Suprapubic skin (tissue), 4 donors: ENCODE measurements around the gene NRG3. TPM values are rescaled to one million over a fixed set of nuclear protein-coding genes. Genes with fewer than 3 reads are reported as not detected.
"Not testable (repeated sequence)": the region's sequence is repeated elsewhere in the genome, so short reads cannot be mapped to it uniquely, and the experiment has no call there.

ENCODE experiments used
- DNase-seq, 2 donors: peaks; one replicate each; pipeline ENCODE4 v3.0.0-alpha.2; 2019; ENCODE audit warnings: low spot score in 2 of 2
- H3K27ac ChIP-seq: fragments of 200-600 bp; sonication (generic); one replicate; pipeline ENCODE4 v1.5.1; 2019
- H3K27me3 ChIP-seq: fragments of 200-600 bp; sonication (generic); one replicate; pipeline ENCODE4 v1.5.1; 2019
- H3K36me3 ChIP-seq: fragments of 200-600 bp; sonication (generic); one replicate; pipeline ENCODE4 v1.5.1; 2019
- H3K4me1 ChIP-seq: fragments of 200-600 bp; sonication (generic); one replicate; pipeline ENCODE4 v1.5.1; 2019
- H3K4me3 ChIP-seq: fragments of 200-600 bp; sonication (generic); one replicate; pipeline ENCODE4 v1.5.1; 2019; ENCODE audit warnings: mild to moderate bottlenecking
- H3K9me3 ChIP-seq: fragments of 200-600 bp; sonication (generic); one replicate; pipeline ENCODE4 v1.5.1; 2019
- CTCF ChIP-seq, 2 donors: fragments of 200-600 bp in 1 of 2; fragments of 450-650 bp in 1 of 2; sonication (generic) in 1 of 2; IDR thresholded peaks; one replicate each; pipeline ENCODE4 v1.5.1; 2016 to 2019; ENCODE audit warnings: antibody characterized with exemption in 2 of 2, mild to moderate bottlenecking in 1 of 2, moderate library complexity in 1 of 2
- EP300 ChIP-seq: sonication (generic); formaldehyde crosslinking; IDR thresholded peaks from one replicate; pipeline ENCODE4 v1.6.1; 2017; ENCODE audit warnings: antibody characterized with exemption
- POLR2A ChIP-seq, 2 donors: fragments of 450-650 bp; IDR thresholded peaks; one replicate each; pipeline ENCODE4 v1.6.1; 2017; ENCODE audit warnings: antibody characterized with exemption in 2 of 2, mild to moderate bottlenecking in 2 of 2, moderate library complexity in 2 of 2
- POLR2AphosphoS5 ChIP-seq, 3 donors: sonication (generic); formaldehyde crosslinking; IDR thresholded peaks; one replicate each; pipeline ENCODE4 v1.6.1; 2017; ENCODE audit warnings: antibody characterized with exemption in 3 of 3
- WGBS: methylation state at CpG from one replicate; pipeline ENCODE4 v1.1.5; 2018; 5-methylcytosine and 5-hydroxymethylcytosine counted together
- total RNA-seq, 4 donors: library from RNA; depleted of rRNA; stranded (reverse); fragments of >200 nt; gene quantifications; one replicate each; pipeline ENCODE4 v1.1.0, GENCODE V29; 2016

The NRG3 gene
- total RNA-seq, 4 donors from 2014 or later, result 0.65 to 3.5 (median 1.3) TPM

GRCh38 chr10:82041018-82041417 lies 166.0 kb downstream of the NRG3 start:
- WGBS, result 87% methylated on average over 2 of the region's 2 CpGs
- TF ChIP-seq CTCF (IDR thresholded peaks at IDR 0.05) (no peak), EP300 (no peak), POLR2AphosphoS5 (IDR thresholded peaks at IDR 0.05) (no peak), POLR2A (IDR thresholded peaks at IDR 0.05) (no peak)
- no peak for DNase-seq

GRCh38 chr10:82056391-82056790 lies 181.4 kb downstream of the NRG3 start:
- H3K36me3 ChIP-seq, result no peaks in the 10 kb centered on the region
- TF ChIP-seq POLR2A (IDR thresholded peaks at IDR 0.05) (no peak), POLR2AphosphoS5 (IDR thresholded peaks at IDR 0.05) (no peak), EP300 (no peak), CTCF (IDR thresholded peaks at IDR 0.05) (no peak)
- H3K4me1 ChIP-seq, result no peaks in the 10 kb centered on the region
- no peak overlapping the region for H3K4me3 ChIP-seq
- no peak for DNase-seq
- no peaks in the 10 kb centered on the region for H3K9me3 ChIP-seq
- 73% methylated on average over 1 of the region's 1 CpG for WGBS
- no peak overlapping the region for H3K27ac ChIP-seq
- no peaks in the 10 kb centered on the region for H3K27me3 ChIP-seq

More at GRCh38 chr10:82041018-82041417, 166.0 kb downstream of the NRG3 start:
- Histone ChIP-seq H3K9me3 (no peaks in the 10 kb centered on the region), H3K27me3 (no peaks in the 10 kb centered on the region), H3K4me1 (no peaks in the 10 kb centered on the region), H3K27ac (no peak overlapping the region), H3K36me3 (no peaks in the 10 kb centered on the region), H3K4me3 (no peak overlapping the region)

- WGBS, result 88% methylated on average over 6 of the region's 6 CpGs
Observed at GRCh38 chr10:82067192-82067591, 192.2 kb downstream of the NRG3 start.

GRCh38 chr10:82068501-82068900 lies 193.5 kb downstream of the NRG3 start:
- Histone ChIP-seq H3K4me1 (no peaks in the 10 kb centered on the region), H3K36me3 (no peaks in the 10 kb centered on the region), H3K27ac (no peak overlapping the region), H3K4me3 (no peak overlapping the region), H3K9me3 (no peaks in the 10 kb centered on the region), H3K27me3 (no peaks in the 10 kb centered on the region)
- no peak for DNase-seq
- TF ChIP-seq POLR2AphosphoS5 (IDR thresholded peaks at IDR 0.05) (no peak), CTCF (IDR thresholded peaks at IDR 0.05) (no peak), EP300 (no peak), POLR2A (IDR thresholded peaks at IDR 0.05) (no peak)
- 71% methylated on average over 2 of the region's 2 CpGs for WGBS

More at GRCh38 chr10:82067192-82067591, 192.2 kb downstream of the NRG3 start:
- DNase-seq, H3K9me3 ChIP-seq, H3K4me3 ChIP-seq, H3K27ac ChIP-seq, H3K36me3 ChIP-seq, H3K4me1 ChIP-seq, H3K27me3 ChIP-seq: not testable (repeated sequence)

- Histone ChIP-seq H3K36me3 (no peaks in the 10 kb centered on the region), H3K27ac (no peak overlapping the region), H3K4me1 (no peaks in the 10 kb centered on the region), H3K27me3 (no peaks in the 10 kb centered on the region), H3K9me3 (no peaks in the 10 kb centered on the region), H3K4me3 (no peak overlapping the region)
- 74% methylated on average over 2 of the region's 2 CpGs for WGBS
- DNase-seq, result no peak
- TF ChIP-seq EP300, result no peak
- TF ChIP-seq CTCF (IDR thresholded peaks at IDR 0.05), result no peak
- no peak for TF ChIP-seq POLR2A (IDR thresholded peaks at IDR 0.05)
- TF ChIP-seq POLR2AphosphoS5 (IDR thresholded peaks at IDR 0.05), result no peak
Observed at GRCh38 chr10:82071231-82071630, 196.2 kb downstream of the NRG3 start.

GRCh38 chr10:82072124-82072523 lies 197.1 kb downstream of the NRG3 start:
- H3K27ac ChIP-seq, result no peak overlapping the region
- H3K9me3 ChIP-seq, result no peaks in the 10 kb centered on the region
- H3K36me3 ChIP-seq, result no peaks in the 10 kb centered on the region
- no peaks in the 10 kb centered on the region for H3K27me3 ChIP-seq
- H3K4me3 ChIP-seq, result no peak overlapping the region
- WGBS, result 88% methylated on average over 4 of the region's 4 CpGs
- no peak for TF ChIP-seq POLR2AphosphoS5 (IDR thresholded peaks at IDR 0.05)
- TF ChIP-seq EP300, result no peak
- TF ChIP-seq CTCF (IDR thresholded peaks at IDR 0.05), result no peak
- TF ChIP-seq POLR2A (IDR thresholded peaks at IDR 0.05), result no peak
- no peak for DNase-seq
- H3K4me1 ChIP-seq, result no peaks in the 10 kb centered on the region
